HUES6 (cell line): ENCODE results near the gene SNCAIP.

ENCODE experiments used
- H3K27ac ChIP-seq: 2 replicates; pipeline ENCODE4 v1.7.0; 2013; ENCODE audit warnings: low read depth, mild to moderate bottlenecking, low read length, inconsistent platforms
- H3K27me3 ChIP-seq: 2 replicates; pipeline ENCODE4 v1.6.1; 2013; ENCODE audit warnings: low read length; ENCODE audit not compliant: control insufficient read depth, insufficient read depth
- H3K36me3 ChIP-seq: 2 replicates; pipeline ENCODE4 v1.6.1; 2013; ENCODE audit warnings: low read length; ENCODE audit not compliant: control insufficient read depth, insufficient read depth
- H3K4me1 ChIP-seq: 2 replicates; pipeline ENCODE4 v1.6.1; 2013; ENCODE audit warnings: low read length; ENCODE audit not compliant: control insufficient read depth, insufficient read depth
- H3K4me3 ChIP-seq: 2 replicates; pipeline ENCODE4 v1.5.1; 2013; ENCODE audit warnings: low read depth, low read length
- H3K9ac ChIP-seq: one replicate; pipeline ENCODE4 v1.6.1; 2013; ENCODE audit warnings: mild to moderate bottlenecking, low read length
- H3K9me3 ChIP-seq: 2 replicates; pipeline ENCODE4 v1.6.1; 2013; ENCODE audit warnings: low read depth, low read length; ENCODE audit not compliant: control insufficient read depth, insufficient read depth

The SNCAIP gene

DNA sequence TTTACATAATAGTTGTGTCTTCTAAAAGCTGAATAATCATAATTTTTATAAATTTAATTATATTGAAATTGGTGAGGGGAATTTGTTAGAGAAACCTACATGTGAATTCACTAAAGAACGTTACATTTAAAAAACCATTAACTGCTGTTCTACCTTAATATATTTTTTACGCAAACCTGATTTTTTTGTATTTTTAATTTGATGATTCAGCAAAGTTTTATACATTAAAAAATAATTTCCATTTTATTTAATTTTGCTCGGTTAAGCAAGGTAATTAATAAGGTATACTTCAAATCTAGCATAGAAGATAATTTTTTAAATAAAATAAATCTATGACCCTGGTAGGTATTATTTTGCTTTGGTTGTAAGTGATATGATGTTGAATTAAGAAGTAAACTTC lies 114.3 kb downstream of the SNCAIP start:
- H3K36me3 ChIP-seq = no peaks in the 10 kb centered on the region
- no peak overlapping the region for H3K27ac ChIP-seq
- H3K4me1 ChIP-seq = peaks cover 15% of the 10 kb centered on the region
- H3K9me3 ChIP-seq = peaks cover 4% of the 10 kb centered on the region; the same call in 1 of the 2 replicates
- no peak overlapping the region for H3K9ac ChIP-seq
- H3K27me3 ChIP-seq = no peaks in the 10 kb centered on the region
- no peak overlapping the region for H3K4me3 ChIP-seq

DNA sequence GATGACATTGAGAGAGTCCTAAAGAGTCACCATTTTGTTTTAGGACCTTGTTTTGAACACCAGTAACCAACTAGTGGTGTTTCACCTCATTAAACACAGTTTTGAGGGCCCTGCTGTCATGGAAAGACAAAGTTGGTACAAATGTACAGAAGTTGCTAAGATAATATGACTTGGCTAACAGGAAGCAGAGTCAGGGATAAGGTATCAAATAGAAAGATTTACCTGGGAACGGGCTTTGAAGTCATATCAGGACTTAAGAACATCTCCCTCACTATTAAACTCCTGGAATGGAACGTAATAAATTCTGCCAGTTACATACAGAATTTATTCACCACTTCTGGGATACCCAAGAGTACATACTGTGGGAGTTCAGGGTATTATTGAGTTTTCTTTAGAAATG lies 115.6 kb downstream of the SNCAIP start:
- Histone ChIP-seq H3K27ac (no peak overlapping the region), H3K9ac (no peak overlapping the region), H3K4me3 (no peak overlapping the region), H3K4me1 (peaks cover 15% of the 10 kb centered on the region), H3K27me3 (no peaks in the 10 kb centered on the region), H3K9me3 (peaks cover 4% of the 10 kb centered on the region; the same call in 1 of the 2 replicates), H3K36me3 (no peaks in the 10 kb centered on the region)

DNA sequence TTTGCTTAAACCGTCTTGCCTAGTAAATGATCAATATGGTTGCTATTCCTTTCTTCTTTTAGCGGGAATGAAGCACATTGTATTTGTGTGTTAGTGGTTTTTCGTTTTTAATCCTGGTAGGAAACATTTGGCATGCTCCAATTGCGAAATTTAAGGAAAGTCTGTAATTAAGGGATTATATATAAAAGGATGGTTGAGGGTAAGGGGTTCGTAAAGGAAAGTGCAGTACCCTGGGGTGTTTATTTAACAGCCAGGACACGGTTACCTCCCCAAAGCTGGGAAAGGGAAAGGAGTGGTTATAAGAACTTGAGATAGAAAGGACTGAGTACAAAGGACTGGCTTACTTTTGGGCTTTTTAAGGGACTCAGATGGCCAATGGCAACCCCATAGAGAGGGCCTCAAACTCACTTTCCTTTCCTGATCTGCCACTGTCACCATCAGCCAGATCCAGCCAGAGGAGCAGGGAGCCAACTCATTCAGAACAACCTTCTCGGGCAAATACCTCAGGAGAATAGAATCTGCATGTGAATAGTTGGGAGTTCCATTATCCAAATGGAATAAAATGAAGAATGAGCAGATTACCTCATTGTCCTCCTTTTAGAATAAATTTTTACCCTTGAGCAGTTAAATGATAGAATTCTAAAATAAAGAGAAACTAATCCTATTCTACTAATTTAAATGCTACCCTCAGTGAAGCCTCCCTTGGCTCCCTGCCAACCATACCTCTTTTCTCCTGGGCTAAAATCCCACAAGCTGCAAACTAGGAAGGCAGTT lies 117.7 kb downstream of the SNCAIP start:
- no peak overlapping the region for H3K4me3 ChIP-seq
- H3K4me1 ChIP-seq = peaks cover 8% of the 10 kb centered on the region; the same call in 1 of the 2 replicates
- H3K27me3 ChIP-seq = no peaks in the 10 kb centered on the region
- no peak overlapping the region for H3K27ac ChIP-seq
- no peaks in the 10 kb centered on the region for H3K36me3 ChIP-seq
- H3K9ac ChIP-seq = no peak overlapping the region
- H3K9me3 ChIP-seq = peaks cover 4% of the 10 kb centered on the region; the same call in 1 of the 2 replicates

DNA sequence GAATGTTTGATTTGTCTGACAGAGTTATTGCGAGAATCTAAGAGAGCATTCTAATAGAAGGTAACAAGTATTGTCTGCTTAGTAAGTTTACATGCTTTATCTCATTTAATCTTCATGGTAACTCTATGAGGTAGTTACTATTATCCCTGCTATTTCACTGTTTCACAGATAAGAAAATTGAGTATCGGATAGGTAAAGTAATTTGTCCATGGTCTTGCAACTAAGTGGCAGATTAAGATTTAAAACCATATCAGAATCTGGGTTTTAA lies 118.2 kb downstream of the SNCAIP start:
- Histone ChIP-seq H3K27ac (no peak overlapping the region), H3K4me3 (no peak overlapping the region), H3K9ac (no peak overlapping the region), H3K36me3 (no peaks in the 10 kb centered on the region), H3K9me3 (peaks cover 4% of the 10 kb centered on the region; the same call in 1 of the 2 replicates), H3K4me1 (peaks cover 12% of the 10 kb centered on the region; the same call in 1 of the 2 replicates), H3K27me3 (no peaks in the 10 kb centered on the region)

DNA sequence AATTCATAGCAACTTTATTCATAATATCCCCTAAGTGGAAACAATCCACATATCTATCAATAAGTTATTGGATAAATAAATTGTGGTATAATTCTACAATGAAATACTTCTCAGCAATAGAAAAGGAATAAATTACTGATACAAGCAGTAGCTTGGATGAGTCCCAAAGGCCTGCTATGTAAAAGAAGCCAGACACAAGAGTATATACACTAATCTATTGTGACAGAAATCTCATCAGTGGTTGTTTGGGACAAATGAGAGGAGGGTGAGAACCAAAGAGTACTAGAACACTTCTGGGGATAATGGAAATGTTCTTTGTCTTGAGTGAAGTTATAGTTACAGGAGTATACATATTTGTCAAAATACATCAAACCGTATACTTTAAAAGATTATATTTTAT lies 119.3 kb downstream of the SNCAIP start:
- no peak overlapping the region for H3K9ac ChIP-seq
- H3K27me3 ChIP-seq = no peaks in the 10 kb centered on the region
- peaks cover 12% of the 10 kb centered on the region; the same call in 1 of the 2 replicates for H3K4me1 ChIP-seq
- no peaks in the 10 kb centered on the region for H3K36me3 ChIP-seq
- H3K27ac ChIP-seq = no peak overlapping the region
- peaks cover 4% of the 10 kb centered on the region; the same call in 1 of the 2 replicates for H3K9me3 ChIP-seq
- H3K4me3 ChIP-seq = no peak overlapping the region

DNA sequence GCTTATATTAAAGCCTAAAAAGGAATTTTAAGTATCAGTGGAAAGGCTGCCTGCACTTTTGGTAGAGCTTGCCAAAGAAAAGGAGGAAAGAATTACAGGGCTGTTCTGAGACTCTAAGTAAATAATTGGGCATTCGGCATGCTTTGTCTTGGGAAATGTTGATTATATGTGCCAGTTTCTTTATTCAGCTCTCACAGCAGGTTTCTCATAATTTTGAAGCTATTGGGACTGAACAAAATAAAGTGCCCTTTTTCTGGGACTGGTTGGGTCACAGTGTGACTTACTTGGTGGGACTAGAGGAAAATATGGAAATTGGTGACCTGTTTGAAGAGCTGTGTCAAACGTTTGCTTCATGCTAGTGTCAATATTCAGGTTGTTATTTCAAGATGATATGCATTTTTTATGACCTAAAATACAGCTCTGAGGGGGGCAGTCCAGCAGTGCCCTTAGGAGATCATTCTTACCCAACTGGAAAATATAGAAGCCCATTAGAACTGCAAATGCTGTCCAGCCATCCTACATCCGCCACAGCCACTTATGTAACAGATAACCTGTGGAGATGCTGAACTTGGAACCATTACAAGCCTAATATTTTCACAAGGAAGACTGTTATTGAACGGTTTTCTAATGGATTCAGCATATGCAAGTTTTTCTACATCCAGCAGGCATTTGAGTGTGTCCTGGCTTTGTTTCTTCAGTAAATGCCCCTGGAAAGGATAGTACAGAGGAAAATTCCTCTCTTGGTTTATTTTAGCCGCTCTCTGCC lies 122.4 kb downstream of the SNCAIP start:
- H3K4me3 ChIP-seq = no peak overlapping the region
- H3K27ac ChIP-seq = no peak overlapping the region
- no peaks in the 10 kb centered on the region for H3K36me3 ChIP-seq

DNA sequence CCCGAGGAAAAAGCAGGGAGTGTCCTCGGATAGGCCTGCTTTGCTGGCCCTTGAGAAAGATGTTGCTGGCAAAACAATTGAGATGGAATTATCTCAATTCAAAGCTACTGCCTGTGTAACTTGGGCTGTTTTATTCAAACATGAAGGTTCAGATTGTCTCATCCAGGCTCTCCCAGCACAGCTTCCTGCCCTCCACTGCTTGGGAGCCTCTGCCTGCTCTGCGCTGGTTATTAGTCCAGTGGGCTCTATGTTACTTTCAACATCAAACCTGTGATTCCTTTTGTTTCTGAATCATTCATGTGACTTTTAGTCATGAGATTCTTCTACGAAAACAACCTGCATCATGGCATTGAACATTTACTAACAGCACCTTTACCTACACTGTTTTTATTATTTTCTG lies 123.2 kb downstream of the SNCAIP start:
- no peaks in the 10 kb centered on the region for H3K9me3 ChIP-seq
- H3K4me1 ChIP-seq = peaks cover 6% of the 10 kb centered on the region; the same call in 1 of the 2 replicates

More for the DNA sequence above, 122.4 kb downstream of the SNCAIP start:
- Histone ChIP-seq H3K9ac (no peak overlapping the region), H3K27me3 (no peaks in the 10 kb centered on the region), H3K4me1 (peaks cover 12% of the 10 kb centered on the region; the same call in 1 of the 2 replicates), H3K9me3 (no peaks in the 10 kb centered on the region)

DNA sequence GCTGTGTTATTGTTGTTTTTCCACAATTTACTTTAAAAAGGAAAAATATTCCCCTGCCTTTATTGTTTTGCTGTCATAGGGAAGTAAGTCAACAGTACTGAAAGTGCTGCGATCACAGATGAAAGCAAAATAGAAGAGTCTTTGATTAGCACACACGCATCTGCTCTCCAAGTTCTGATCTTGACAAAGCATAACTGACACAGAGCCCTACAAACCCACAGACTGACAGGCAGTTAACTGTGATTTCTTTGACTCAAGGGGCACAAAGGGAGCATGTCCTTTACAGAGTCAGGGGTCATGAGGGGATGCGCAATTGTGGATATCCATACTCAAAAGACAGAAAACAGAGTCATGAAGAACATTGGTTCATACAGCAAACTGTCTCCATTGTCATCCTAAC lies 123.7 kb downstream of the SNCAIP start:
- Histone ChIP-seq H3K27me3 (no peaks in the 10 kb centered on the region), H3K9me3 (no peaks in the 10 kb centered on the region), H3K4me1 (0 out of 2 replicates have a peak, but pooled peaks cover 4% of the 10 kb centered on the region), H3K36me3 (no peaks in the 10 kb centered on the region), H3K27ac (no peak overlapping the region), H3K9ac (no peak overlapping the region), H3K4me3 (no peak overlapping the region)

More for the DNA sequence above, 123.2 kb downstream of the SNCAIP start:
- no peak overlapping the region for H3K27ac ChIP-seq
- H3K27me3 ChIP-seq = no peaks in the 10 kb centered on the region
- no peaks in the 10 kb centered on the region for H3K36me3 ChIP-seq
- H3K4me3 ChIP-seq = no peak overlapping the region
- no peak overlapping the region for H3K9ac ChIP-seq

DNA sequence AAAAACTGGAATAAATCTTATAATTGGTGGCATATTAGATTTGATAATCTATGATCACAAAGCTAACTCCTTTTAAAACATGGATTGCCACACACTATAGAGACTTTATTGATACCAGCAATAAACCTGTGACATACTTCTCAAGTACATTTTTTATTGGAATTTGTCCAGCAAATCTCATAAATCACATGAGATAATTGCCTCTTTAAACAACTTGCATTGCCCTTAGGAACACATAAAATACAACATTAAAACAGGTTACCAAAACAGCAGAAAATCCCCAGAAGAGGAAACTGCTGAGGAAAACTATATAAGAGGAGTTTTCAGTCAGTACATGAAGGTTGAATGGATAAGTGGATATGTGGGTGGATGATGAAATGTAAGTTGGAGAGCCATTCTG lies 124.6 kb downstream of the SNCAIP start:
- no peaks in the 10 kb centered on the region for H3K27me3 ChIP-seq
- H3K4me3 ChIP-seq = no peak overlapping the region
- H3K9ac ChIP-seq = no peak overlapping the region
- no peaks in the 10 kb centered on the region for H3K9me3 ChIP-seq
- 0 out of 2 replicates have a peak, but pooled peaks cover 4% of the 10 kb centered on the region for H3K4me1 ChIP-seq
- no peaks in the 10 kb centered on the region for H3K36me3 ChIP-seq
- H3K27ac ChIP-seq = no peak overlapping the region

DNA sequence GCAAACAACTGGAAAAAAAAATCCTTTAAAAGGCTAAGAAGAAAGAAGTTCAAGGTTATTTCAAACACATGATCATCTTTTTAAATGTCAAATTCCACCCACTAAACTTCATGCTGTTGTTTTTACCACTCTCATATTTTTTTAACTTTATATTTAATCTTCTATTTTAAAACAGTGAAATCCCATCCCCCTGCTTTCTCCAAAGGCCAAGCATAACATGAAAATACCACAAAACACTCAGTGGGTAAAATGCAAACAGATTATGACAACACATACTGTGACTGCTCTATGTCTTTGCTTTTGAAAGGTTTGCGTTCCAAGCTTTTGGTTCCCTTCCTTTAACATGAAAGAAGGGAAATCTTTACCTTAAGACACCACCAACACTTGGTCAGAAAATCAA lies 127.6 kb downstream of the SNCAIP start:
- Histone ChIP-seq H3K36me3 (no peaks in the 10 kb centered on the region), H3K27me3 (no peaks in the 10 kb centered on the region), H3K27ac (no peak overlapping the region)

DNA sequence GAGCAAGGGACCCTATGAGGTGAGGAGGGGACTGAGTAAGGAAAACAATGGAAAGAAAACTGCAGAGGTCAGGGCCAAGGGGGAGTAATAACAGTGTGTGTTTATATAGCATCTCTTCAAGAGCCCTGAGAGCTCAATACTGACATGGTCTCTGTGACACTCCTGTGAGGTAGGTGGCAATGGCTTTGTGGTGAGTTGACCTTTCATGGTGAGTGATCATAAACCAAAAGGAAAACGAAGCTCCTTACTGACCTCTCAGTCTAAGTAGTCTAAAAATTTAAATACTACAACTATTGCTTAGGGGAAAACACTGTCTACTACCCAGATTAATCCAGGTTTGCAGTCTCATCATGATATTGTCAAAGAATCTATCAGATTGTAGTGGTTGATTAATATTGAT lies 130.9 kb downstream of the SNCAIP start:
- no peaks in the 10 kb centered on the region for H3K27me3 ChIP-seq
- H3K4me3 ChIP-seq = no peak overlapping the region
- H3K9me3 ChIP-seq = no peaks in the 10 kb centered on the region
- H3K4me1 ChIP-seq = no peaks in the 10 kb centered on the region
- no peak overlapping the region for H3K27ac ChIP-seq
- no peak overlapping the region for H3K9ac ChIP-seq
- no peaks in the 10 kb centered on the region for H3K36me3 ChIP-seq

More for the DNA sequence above, 127.6 kb downstream of the SNCAIP start:
- Histone ChIP-seq H3K9ac (no peak overlapping the region), H3K4me3 (no peak overlapping the region), H3K9me3 (no peaks in the 10 kb centered on the region), H3K4me1 (0 out of 2 replicates have a peak, but pooled peaks cover 4% of the 10 kb centered on the region)
